ENCODE data around the gene TNKS2.

GRCh38 chr10:91758303-91759146 is 39.7 kb upstream of the TNKS2 start:
- TF ChIP-seq, protein P1, sequence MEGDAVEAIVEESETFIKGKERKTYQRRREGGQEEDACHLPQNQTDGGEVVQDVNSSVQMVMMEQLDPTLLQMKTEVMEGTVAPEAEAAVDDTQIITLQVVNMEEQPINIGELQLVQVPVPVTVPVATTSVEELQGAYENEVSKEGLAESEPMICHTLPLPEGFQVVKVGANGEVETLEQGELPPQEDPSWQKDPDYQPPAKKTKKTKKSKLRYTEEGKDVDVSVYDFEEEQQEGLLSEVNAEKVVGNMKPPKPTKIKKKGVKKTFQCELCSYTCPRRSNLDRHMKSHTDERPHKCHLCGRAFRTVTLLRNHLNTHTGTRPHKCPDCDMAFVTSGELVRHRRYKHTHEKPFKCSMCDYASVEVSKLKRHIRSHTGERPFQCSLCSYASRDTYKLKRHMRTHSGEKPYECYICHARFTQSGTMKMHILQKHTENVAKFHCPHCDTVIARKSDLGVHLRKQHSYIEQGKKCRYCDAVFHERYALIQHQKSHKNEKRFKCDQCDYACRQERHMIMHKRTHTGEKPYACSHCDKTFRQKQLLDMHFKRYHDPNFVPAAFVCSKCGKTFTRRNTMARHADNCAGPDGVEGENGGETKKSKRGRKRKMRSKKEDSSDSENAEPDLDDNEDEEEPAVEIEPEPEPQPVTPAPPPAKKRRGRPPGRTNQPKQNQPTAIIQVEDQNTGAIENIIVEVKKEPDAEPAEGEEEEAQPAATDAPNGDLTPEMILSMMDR (conservative IDR thresholded peaks at IDR 0.05) = peak; percentile 71
- TF ChIP-seq EZH2 (IDR thresholded peaks at IDR 0.05; ENCODE audit: low read depth) = no peak
